Testis (tissue), 2 donors: ENCODE results near the gene SMPDL3A.

Experiments
- CTCF ChIP-seq, 3 experiments: fragments of 450-650 bp in 2 of 3; fragments of 200-600 bp in 1 of 3; sonication (generic) in 1 of 3; IDR thresholded peaks; one replicate each; pipeline ENCODE4 v1.5.1; 2016 to 2019; ENCODE audit warnings: antibody characterized with exemption in 3 of 3, mild to moderate bottlenecking in 2 of 3, moderate library complexity in 1 of 3
- POLR2A ChIP-seq: fragments of 450-650 bp; IDR thresholded peaks from one replicate; pipeline ENCODE4 v1.6.1; 2017; ENCODE audit warnings: antibody characterized with exemption, mild to moderate bottlenecking, moderate library complexity

GRCh38 chr6:122800906-122801305 is 11.8 kb downstream of the SMPDL3A start:
- no peak for TF ChIP-seq POLR2A
- TF ChIP-seq CTCF (IDR thresholded peaks at IDR 0.05), result no peak
